Body of pancreas (tissue), 4 donors: ENCODE measurements around the gene ERI3. TPM values are rescaled to one million over a fixed set of nuclear protein-coding genes. Genes with fewer than 3 reads are reported as not detected.

Experiments
- ATAC-seq: fragments of 150-250 bp; one replicate; pipeline ENCODE4 v1.9.1; 2016
- DNase-seq, 4 donors: peaks; one replicate each; pipeline ENCODE4 v3.0.0-alpha.2; 2019
- H3K27ac ChIP-seq, 4 donors: fragments of 200-600 bp; sonication (generic); 1 replicate in 3 of 4; 2 replicates in 1 of 4; pipeline versions ENCODE4 v1.5.1 to v1.6.1; 2016 to 2019; ENCODE audit warnings: mild to moderate bottlenecking in 1 of 4, mixed read lengths in 1 of 4, moderate library complexity in 1 of 4
- H3K27me3 ChIP-seq, 2 donors: fragments of 200-600 bp; sonication (generic); one replicate each; pipeline ENCODE4 v1.6.0; 2016; ENCODE audit warnings: mild to moderate bottlenecking in 1 of 2
- H3K36me3 ChIP-seq, 2 donors: fragments of 200-600 bp; sonication (generic); replicated peaks in 1 of 2; 2 replicates each; pipeline ENCODE4 v1.5.1; 2016; ENCODE audit warnings: low read depth in 2 of 2; ENCODE audit not compliant: insufficient read depth in 1 of 2
- H3K4me1 ChIP-seq: fragments of 200-600 bp; sonication (generic); one replicate; pipeline ENCODE4 v1.6.0; 2016
- H3K4me3 ChIP-seq, 2 donors: fragments of 200-600 bp; sonication (generic); 1 replicate in 1 of 2; 2 replicates in 1 of 2; pipeline ENCODE4 v1.5.1; 2016 to 2019
- H3K9me3 ChIP-seq, 3 donors: fragments of 200-600 bp; sonication (generic); 1 replicate in 2 of 3; 2 replicates in 1 of 3; pipeline ENCODE4 v1.5.1; 2016
- CTCF ChIP-seq, 7 experiments: fragments of 450-650 bp in 4 of 7; fragments of 200-600 bp in 3 of 7; sonication (generic) in 3 of 7; IDR thresholded peaks; one replicate each; pipeline ENCODE4 v1.5.1; 2016 to 2019; ENCODE audit warnings: antibody characterized with exemption in 7 of 7
- POLR2A ChIP-seq, 3 donors: fragments of 450-650 bp; IDR thresholded peaks; one replicate each; pipeline ENCODE4 v1.6.1; 2016; ENCODE audit warnings: antibody characterized with exemption in 3 of 3, mild to moderate bottlenecking in 2 of 3
- WGBS, 2 donors: methylation state at CpG; one replicate each; pipeline ENCODE4 v1.1.5; 2017; 5-methylcytosine and 5-hydroxymethylcytosine counted together
- intact Hi-C: fragments of 100-400 bp; cut with DNase I; formaldehyde crosslinking; loops from one replicate; pipeline ENCODE4 v1.15.1; 2023
- total RNA-seq, 2 donors: library from RNA; depleted of rRNA; stranded (reverse); fragments of >200 nt; gene quantifications; one replicate each; pipeline ENCODE4 v1.1.0, GENCODE V29; 2016

Gene ERI3
- total RNA-seq, 2 donors from 2014 or later: 17.4 to 59.7 TPM

GRCh38 chr1:44261962-44262361, 93.1 kb downstream of the ERI3 start:
- ATAC-seq: no peak
- Histone ChIP-seq H3K4me1 (no peaks in the 10 kb centered on the region), H3K9me3 (no peaks in the 10 kb centered on the region), H3K36me3 (no peaks in the 10 kb centered on the region), H3K27ac (no peak overlapping the region), H3K27me3 (no peaks in the 10 kb centered on the region), H3K4me3 (no peak overlapping the region)
- TF ChIP-seq CTCF (IDR thresholded peaks at IDR 0.05) (no peak), POLR2A (IDR thresholded peaks at IDR 0.05) (no peak)
- intact Hi-C loops: no loop called here
- DNase-seq: no peak
- WGBS, 2 donors: 88 to 99% methylated on average over 5 of the region's 5 CpGs

- Histone ChIP-seq H3K4me3 (no peak overlapping the region), H3K9me3 (no peaks in the 10 kb centered on the region), H3K36me3 (no peaks in the 10 kb centered on the region), H3K4me1 (no peaks in the 10 kb centered on the region), H3K27ac (no peak overlapping the region), H3K27me3 (no peaks in the 10 kb centered on the region)
- DNase-seq (no peak), ATAC-seq (no peak)
- TF ChIP-seq CTCF (IDR thresholded peaks at IDR 0.05) (no peak), POLR2A (IDR thresholded peaks at IDR 0.05) (no peak)
- WGBS, 2 donors: 96% methylated on average over 27 of the region's 27 CpGs
- intact Hi-C loops: no loop called here
These were observed 93.8 kb downstream of the ERI3 start for GRCh38 chr1:44261171-44261817.

GRCh38 chr1:44260792-44261170, 94.3 kb downstream of the ERI3 start:
- H3K9me3 ChIP-seq: no peaks in the 10 kb centered on the region
- H3K36me3 ChIP-seq: no peaks in the 10 kb centered on the region
- TF ChIP-seq POLR2A (IDR thresholded peaks at IDR 0.05) (no peak), CTCF (IDR thresholded peaks at IDR 0.05) (no peak)
- WGBS, 2 donors: 82 to 84% methylated on average over 4 of the region's 4 CpGs
- H3K27ac ChIP-seq: no peak overlapping the region
- H3K4me1 ChIP-seq: no peaks in the 10 kb centered on the region
- DNase-seq: no peak
- no peak for ATAC-seq
- H3K27me3 ChIP-seq: no peaks in the 10 kb centered on the region
- intact Hi-C loops: no loop called here
- H3K4me3 ChIP-seq: no peak overlapping the region

GRCh38 chr1:44259090-44259489, 96.0 kb downstream of the ERI3 start:
- TF ChIP-seq CTCF (IDR thresholded peaks at IDR 0.05) (no peak), POLR2A (IDR thresholded peaks at IDR 0.05) (no peak)
- no peaks in the 10 kb centered on the region for H3K27me3 ChIP-seq
- intact Hi-C loops: no loop called here
- H3K36me3 ChIP-seq: no peaks in the 10 kb centered on the region
- no peak overlapping the region for H3K27ac ChIP-seq
- no peaks in the 10 kb centered on the region for H3K4me1 ChIP-seq
- no peak for DNase-seq
- no peak for ATAC-seq
- H3K9me3 ChIP-seq: no peaks in the 10 kb centered on the region
- WGBS, 2 donors: 88 to 93% methylated on average over 2 of the region's 2 CpGs
- H3K4me3 ChIP-seq: no peak overlapping the region
